ENCODE measurements around the gene RNU6-1. TPM values are rescaled to one million over a fixed set of nuclear protein-coding genes. Genes with fewer than 3 reads are reported as not detected.

RNU6-1 gene
- total RNA-seq, 6 donors from 2014 or later: not detected

DNA sequence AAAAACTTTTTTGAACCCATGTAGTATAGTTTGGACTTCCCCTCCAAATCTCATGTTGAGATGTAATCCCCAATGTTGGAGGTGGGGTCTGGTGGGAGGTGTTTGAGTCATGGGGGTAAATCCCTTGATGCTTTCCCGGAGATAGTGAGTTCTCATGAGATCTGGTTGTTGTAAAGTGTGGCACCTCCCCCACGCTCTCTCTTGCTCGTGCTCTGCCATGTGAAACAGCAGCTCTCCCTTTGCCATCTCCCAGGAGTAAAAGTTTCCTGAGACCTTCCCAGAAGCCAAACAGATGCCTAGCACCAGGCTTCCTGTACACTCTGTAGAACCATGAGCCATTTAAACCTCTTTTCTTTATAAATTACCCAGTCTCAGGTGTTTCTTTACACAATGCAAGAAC lies 16.0 kb upstream of the RNU6-1 start:
- TF ChIP-seq, protein P1, sequence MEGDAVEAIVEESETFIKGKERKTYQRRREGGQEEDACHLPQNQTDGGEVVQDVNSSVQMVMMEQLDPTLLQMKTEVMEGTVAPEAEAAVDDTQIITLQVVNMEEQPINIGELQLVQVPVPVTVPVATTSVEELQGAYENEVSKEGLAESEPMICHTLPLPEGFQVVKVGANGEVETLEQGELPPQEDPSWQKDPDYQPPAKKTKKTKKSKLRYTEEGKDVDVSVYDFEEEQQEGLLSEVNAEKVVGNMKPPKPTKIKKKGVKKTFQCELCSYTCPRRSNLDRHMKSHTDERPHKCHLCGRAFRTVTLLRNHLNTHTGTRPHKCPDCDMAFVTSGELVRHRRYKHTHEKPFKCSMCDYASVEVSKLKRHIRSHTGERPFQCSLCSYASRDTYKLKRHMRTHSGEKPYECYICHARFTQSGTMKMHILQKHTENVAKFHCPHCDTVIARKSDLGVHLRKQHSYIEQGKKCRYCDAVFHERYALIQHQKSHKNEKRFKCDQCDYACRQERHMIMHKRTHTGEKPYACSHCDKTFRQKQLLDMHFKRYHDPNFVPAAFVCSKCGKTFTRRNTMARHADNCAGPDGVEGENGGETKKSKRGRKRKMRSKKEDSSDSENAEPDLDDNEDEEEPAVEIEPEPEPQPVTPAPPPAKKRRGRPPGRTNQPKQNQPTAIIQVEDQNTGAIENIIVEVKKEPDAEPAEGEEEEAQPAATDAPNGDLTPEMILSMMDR (IDR thresholded peaks at IDR 0.05): no peak
- TF ChIP-seq POLR2A (IDR thresholded peaks at IDR 0.05) (no peak), EP300 (IDR thresholded peaks at IDR 0.05) (no peak), POLR2AphosphoS5 (IDR thresholded peaks at IDR 0.05) (no peak)
- H3K4me1 ChIP-seq: peaks cover 0 to 4% (median 0%) of the 10 kb centered on the region in 4 donors
- ATAC-seq (ENCODE audit: low FRiP score in 2 of 2) (no peak), DNase-seq (no peak)
- no peaks in the 10 kb centered on the region for H3K9me3 ChIP-seq
- H3K36me3 ChIP-seq: no peaks in the 10 kb centered on the region
- no peak overlapping the region for H3K27ac ChIP-seq
- H3K27me3 ChIP-seq: no peaks in the 10 kb centered on the region
- 69 to 73% methylated on average over 3 of the region's 3 CpGs for WGBS, 2 donors
- no peak overlapping the region for H3K4me3 ChIP-seq

DNA sequence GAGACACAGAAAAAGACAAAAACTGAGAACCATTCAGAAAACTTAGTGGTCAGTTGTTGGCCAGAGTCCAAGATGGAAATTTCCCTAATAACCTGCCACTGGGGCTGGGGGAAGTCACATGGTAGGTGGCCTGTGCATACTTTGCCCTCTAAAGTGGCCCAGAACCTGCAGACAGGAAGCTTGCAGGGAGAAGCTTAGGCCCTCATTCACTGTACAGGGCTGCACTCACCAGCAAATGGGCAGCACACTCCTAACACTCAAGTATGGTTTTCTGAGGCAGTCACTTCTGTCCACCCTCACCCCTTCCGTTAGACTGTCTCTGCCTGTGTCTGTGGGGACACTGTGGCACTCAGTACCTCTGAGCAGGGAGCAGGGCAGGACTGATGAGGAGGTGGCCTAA lies 14.5 kb upstream of the RNU6-1 start:
- TF ChIP-seq EP300 (IDR thresholded peaks at IDR 0.05): no peak
- no peak for TF ChIP-seq POLR2AphosphoS5 (IDR thresholded peaks at IDR 0.05)
- TF ChIP-seq POLR2A (IDR thresholded peaks at IDR 0.05): no peak
- TF ChIP-seq, protein P1 (IDR thresholded peaks at IDR 0.05): no peak
- no peaks in the 10 kb centered on the region for H3K9me3 ChIP-seq
- H3K4me3 ChIP-seq: no peak overlapping the region
- no peaks in the 10 kb centered on the region for H3K36me3 ChIP-seq
- H3K4me1 ChIP-seq: peaks cover 0 to 8% (median 0%) of the 10 kb centered on the region in 4 donors
- no peak overlapping the region for H3K27ac ChIP-seq
- no peak for ATAC-seq (ENCODE audit: low FRiP score in 2 of 2)
- DNase-seq: no peak
- H3K27me3 ChIP-seq: no peaks in the 10 kb centered on the region
- 100% methylated on average over 1 of the region's 1 CpG for WGBS, 2 donors

DNA sequence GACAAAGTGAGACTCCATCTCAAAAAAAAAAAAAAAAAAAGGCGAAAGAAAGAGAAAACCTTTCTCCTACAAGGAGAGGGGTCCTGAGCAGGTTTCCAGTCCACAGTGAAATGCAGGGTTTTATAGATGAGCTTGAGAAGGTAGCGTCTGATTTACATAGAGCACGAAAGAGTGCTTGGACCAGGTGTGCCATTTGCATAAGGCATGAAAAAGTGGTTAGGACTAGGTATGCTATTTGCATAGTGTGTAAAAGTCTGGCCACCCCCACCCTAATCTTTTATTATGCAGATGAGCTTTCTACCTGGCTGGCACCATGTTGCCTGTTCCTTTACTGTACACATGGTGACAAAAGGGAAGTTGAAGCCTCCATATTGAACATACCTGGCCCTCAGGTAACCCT lies 13.6 kb upstream of the RNU6-1 start:
- no peak for ATAC-seq (ENCODE audit: low FRiP score in 2 of 2)
- no peak for DNase-seq
- TF ChIP-seq POLR2AphosphoS5 (IDR thresholded peaks at IDR 0.05) (no peak), EP300 (IDR thresholded peaks at IDR 0.05) (no peak), POLR2A (IDR thresholded peaks at IDR 0.05) (no peak)
- TF ChIP-seq, protein P1 (IDR thresholded peaks at IDR 0.05): no peak
- Histone ChIP-seq H3K9me3 (no peaks in the 10 kb centered on the region), H3K4me3 (no peak overlapping the region), H3K27ac (no peak overlapping the region), H3K36me3 (no peaks in the 10 kb centered on the region), H3K27me3 (no peaks in the 10 kb centered on the region), H3K4me1 (peaks cover 0 to 8% (median 0%) of the 10 kb centered on the region in 4 donors)
- WGBS, 2 donors: 87 to 89% methylated on average over 3 of the region's 3 CpGs

DNA sequence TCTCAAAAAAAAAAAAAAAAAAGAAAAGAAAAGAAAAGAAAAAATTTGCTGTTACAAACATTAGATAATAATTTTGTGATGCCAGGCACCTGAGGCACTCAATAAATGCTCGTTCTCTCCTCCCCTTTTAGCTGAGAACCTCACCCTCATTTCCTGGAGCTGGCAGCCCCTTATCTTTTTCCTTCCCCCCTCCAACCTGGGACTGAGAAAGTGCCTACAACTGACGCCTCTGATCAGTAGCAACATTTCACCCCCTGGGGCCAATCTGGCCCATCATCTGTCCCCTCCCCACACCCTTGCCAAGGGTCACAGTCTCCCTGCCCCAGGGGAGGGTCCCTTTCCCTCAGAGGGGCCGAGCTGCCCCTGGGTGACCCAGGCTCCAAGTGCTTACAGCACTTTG lies 12.6 kb upstream of the RNU6-1 start:
- Histone ChIP-seq H3K4me1 (peaks cover 0 to 8% (median 0%) of the 10 kb centered on the region in 4 donors), H3K9me3 (no peaks in the 10 kb centered on the region), H3K27me3 (no peaks in the 10 kb centered on the region), H3K4me3 (no peak overlapping the region), H3K36me3 (no peaks in the 10 kb centered on the region), H3K27ac (no peak overlapping the region)
- DNase-seq (no peak), ATAC-seq (ENCODE audit: low FRiP score in 2 of 2) (no peak)
- 74 to 75% methylated on average over 3 of the region's 3 CpGs for WGBS, 2 donors
- no peak for TF ChIP-seq POLR2A (IDR thresholded peaks at IDR 0.05)
- no peak for TF ChIP-seq EP300 (IDR thresholded peaks at IDR 0.05)
- TF ChIP-seq POLR2AphosphoS5 (IDR thresholded peaks at IDR 0.05): no peak
- TF ChIP-seq, protein P1 (IDR thresholded peaks at IDR 0.05): no peak

DNA sequence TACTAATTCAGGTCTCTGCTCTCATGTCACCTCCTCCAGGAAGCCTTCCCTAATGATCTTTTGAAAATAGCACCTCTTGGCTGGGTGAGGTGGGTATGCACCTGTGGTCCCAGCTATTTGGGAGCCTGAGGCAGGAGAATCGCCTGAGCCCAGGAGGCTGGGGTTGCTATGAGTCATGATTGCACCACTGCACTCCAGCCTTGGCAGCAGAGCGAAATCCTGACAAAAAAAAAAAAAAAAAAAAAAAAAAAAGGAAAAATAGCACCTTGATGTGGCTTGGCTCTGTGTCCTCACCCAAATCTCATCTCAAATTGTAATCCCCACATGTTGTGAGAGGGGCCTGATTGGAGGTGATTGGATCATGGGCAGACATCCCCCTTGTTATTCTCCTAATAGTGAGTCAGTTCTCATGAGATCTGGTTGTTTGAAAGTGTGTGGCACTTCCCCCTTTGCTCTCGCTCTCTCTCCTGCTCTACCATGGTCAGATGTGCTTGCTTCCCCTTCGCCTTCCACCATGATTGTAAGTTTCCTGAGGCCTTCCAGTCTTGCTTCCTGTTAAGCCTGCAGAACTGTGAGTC lies 11.2 kb upstream of the RNU6-1 start:
- DNase-seq: peak in 1 of 2 donors; percentile 77
- TF ChIP-seq POLR2AphosphoS5 (IDR thresholded peaks at IDR 0.05): peak in 1 of 2 donors; percentile 10
- TF ChIP-seq POLR2A (IDR thresholded peaks at IDR 0.05): no peak
- no peaks in the 10 kb centered on the region for H3K36me3 ChIP-seq
- peaks cover 0 to 8% (median 0%) of the 10 kb centered on the region in 4 donors for H3K4me1 ChIP-seq
- H3K4me3 ChIP-seq: no peak overlapping the region
- WGBS, 2 donors: 49 to 74% methylated on average over 3 to 4 of the region's 4 CpGs
- no peaks in the 10 kb centered on the region for H3K27me3 ChIP-seq
- ATAC-seq (ENCODE audit: low FRiP score in 2 of 2): peak; percentile 74
- peak overlapping the region in 3 of 4 donors; percentile 12 to 34 (median 16) for H3K27ac ChIP-seq
- no peaks in the 10 kb centered on the region for H3K9me3 ChIP-seq

Measured in upper lobe of left lung (tissue), 6 donors.